ENCODE data around the gene FRMPD1. TPM values are rescaled to one million over a fixed set of nuclear protein-coding genes. Genes with fewer than 3 reads are reported as not detected.

The FRMPD1 gene
- polyA plus RNA-seq, 6 donors from 2014 or later, result not detected

DNA sequence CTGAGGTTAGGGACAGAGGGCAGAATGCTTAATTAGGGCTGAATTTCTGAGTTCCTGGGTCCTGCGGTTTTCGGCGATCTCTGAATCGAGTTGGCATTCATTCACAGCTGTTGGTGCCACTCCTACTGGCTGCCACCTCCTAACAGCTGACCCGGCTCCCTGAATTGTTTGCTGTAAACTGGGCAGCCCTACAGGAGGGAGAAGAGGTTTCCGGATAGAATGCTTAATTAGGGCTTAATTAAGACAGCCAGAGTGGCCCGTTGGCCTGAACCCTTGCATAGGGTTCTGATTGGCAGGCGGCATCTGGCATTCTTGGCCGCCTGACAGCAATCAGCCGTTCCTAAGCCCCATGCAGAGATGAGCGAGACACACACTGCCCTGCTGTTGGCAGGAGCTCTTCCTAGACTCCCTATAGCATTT is 25.7 kb downstream of the FRMPD1 start:
- no peak for DNase-seq
- Mint-ChIP-seq H3K4me1 (no peaks in the 10 kb centered on the region), H3K9me3 (no peaks in the 10 kb centered on the region), H3K27ac (no peak overlapping the region), H3K27me3 (peaks cover 0 to 21% (median 4%) of the 10 kb centered on the region in 3 donors), H3K36me3 (peaks cover 0 to under 1% of the 10 kb centered on the region in 2 donors), H3K4me3 (no peak overlapping the region)
- ATAC-seq (ENCODE audit: low read depth in 2 of 2), result no peak

- peaks cover 0 to 6% of the 10 kb centered on the region in 2 donors for H3K36me3 Mint-ChIP-seq
- ATAC-seq (ENCODE audit: low read depth in 2 of 2), result no peak
These were observed 26.7 kb downstream of the FRMPD1 start for GRCh38 chr9:37677435-37677834.

GRCh38 chr9:37678789-37679273 is 28.1 kb downstream of the FRMPD1 start:
- peaks cover 0 to 6% of the 10 kb centered on the region in 2 donors for H3K36me3 Mint-ChIP-seq
- H3K4me1 Mint-ChIP-seq, result no peaks in the 10 kb centered on the region
- DNase-seq (no peak), ATAC-seq (ENCODE audit: low read depth in 2 of 2) (no peak)
- H3K27me3 Mint-ChIP-seq, result peaks cover 10 to 39% (median 23%) of the 10 kb centered on the region in 3 donors
- no peak overlapping the region for H3K4me3 Mint-ChIP-seq
- H3K27ac Mint-ChIP-seq, result peak overlapping the region in 1 of 6 donors; percentile 9
- no peaks in the 10 kb centered on the region for H3K9me3 Mint-ChIP-seq

More at GRCh38 chr9:37677435-37677834, 26.7 kb downstream of the FRMPD1 start:
- Mint-ChIP-seq H3K4me1 (no peaks in the 10 kb centered on the region), H3K9me3 (no peaks in the 10 kb centered on the region), H3K4me3 (peak overlapping the region in 1 of 8 donors; percentile 36), H3K27me3 (peaks cover 4 to 30% (median 10%) of the 10 kb centered on the region in 3 donors), H3K27ac (no peak overlapping the region)
- no peak for DNase-seq

DNA sequence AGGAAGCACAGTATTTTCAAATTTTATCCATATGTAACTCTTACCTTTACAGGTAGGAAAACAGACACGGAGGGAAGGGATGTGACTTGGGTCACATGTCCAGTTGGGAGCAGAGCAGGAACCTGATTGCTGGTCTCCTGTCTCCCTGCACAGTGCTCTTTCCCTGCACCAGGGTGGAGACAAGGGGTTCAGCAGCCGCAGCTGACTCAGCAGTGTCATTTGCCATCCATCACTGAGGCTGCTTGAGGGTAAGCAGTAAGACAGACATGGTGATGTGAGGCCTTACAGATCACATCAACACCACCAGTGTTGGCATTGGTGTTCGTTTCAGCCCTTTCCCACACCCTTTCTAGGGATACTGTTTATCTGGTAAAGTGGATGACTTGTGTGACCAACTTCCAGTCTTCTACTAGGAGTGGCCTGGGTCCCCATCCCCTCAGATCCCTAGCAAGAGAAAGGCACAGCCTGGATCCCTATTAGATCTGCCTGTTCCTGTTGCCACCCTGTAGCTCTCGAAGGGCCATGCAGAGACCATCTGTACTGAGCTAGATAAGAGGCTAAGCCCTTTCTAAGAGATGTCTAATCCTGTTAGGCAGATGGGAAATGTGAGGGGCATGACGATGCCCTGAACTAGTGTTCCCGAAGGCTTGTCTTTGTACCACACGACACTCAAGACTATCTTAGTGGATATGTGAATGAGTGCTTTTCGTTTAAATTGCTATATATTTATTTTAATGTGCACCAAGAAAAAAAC is 29.1 kb downstream of the FRMPD1 start:
- H3K36me3 Mint-ChIP-seq, result peaks cover 0 to 6% of the 10 kb centered on the region in 2 donors
- peaks cover 16 to 47% (median 33%) of the 10 kb centered on the region in 3 donors for H3K27me3 Mint-ChIP-seq
- H3K9me3 Mint-ChIP-seq, result peaks cover 0 to 2% (median 0%) of the 10 kb centered on the region in 7 donors
- no peak overlapping the region for H3K27ac Mint-ChIP-seq
- no peak for ATAC-seq (ENCODE audit: low read depth in 2 of 2)
- DNase-seq, result no peak
- H3K4me1 Mint-ChIP-seq, result no peaks in the 10 kb centered on the region
- H3K4me3 Mint-ChIP-seq, result no peak overlapping the region

DNA sequence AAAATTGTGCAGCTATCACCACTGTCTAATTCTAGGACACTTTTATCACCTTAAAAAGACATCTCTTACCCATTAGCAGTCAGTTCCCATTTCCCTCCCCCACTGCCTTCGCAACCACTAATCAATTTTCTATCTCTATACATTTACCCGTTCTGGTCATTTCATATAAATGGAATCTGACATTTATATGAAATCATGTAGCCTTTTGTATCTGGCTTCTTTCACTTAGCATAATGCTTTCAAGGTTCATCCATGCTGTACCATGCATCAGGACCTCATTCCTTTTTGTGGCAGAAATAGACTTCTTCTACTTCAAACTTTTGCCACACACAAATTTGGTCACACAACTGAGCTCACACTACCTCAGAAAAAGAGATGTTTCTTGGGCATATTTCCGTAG is 32.2 kb downstream of the FRMPD1 start:
- Mint-ChIP-seq H3K4me3 (no peak overlapping the region), H3K27me3 (peaks cover 19 to 44% (median 41%) of the 10 kb centered on the region in 3 donors), H3K27ac (no peak overlapping the region), H3K4me1 (no peaks in the 10 kb centered on the region), H3K36me3 (peaks cover 0 to 6% of the 10 kb centered on the region in 2 donors), H3K9me3 (peaks cover 0 to 2% (median 0%) of the 10 kb centered on the region in 7 donors)
- DNase-seq (no peak), ATAC-seq (ENCODE audit: low read depth in 2 of 2) (no peak)

DNA sequence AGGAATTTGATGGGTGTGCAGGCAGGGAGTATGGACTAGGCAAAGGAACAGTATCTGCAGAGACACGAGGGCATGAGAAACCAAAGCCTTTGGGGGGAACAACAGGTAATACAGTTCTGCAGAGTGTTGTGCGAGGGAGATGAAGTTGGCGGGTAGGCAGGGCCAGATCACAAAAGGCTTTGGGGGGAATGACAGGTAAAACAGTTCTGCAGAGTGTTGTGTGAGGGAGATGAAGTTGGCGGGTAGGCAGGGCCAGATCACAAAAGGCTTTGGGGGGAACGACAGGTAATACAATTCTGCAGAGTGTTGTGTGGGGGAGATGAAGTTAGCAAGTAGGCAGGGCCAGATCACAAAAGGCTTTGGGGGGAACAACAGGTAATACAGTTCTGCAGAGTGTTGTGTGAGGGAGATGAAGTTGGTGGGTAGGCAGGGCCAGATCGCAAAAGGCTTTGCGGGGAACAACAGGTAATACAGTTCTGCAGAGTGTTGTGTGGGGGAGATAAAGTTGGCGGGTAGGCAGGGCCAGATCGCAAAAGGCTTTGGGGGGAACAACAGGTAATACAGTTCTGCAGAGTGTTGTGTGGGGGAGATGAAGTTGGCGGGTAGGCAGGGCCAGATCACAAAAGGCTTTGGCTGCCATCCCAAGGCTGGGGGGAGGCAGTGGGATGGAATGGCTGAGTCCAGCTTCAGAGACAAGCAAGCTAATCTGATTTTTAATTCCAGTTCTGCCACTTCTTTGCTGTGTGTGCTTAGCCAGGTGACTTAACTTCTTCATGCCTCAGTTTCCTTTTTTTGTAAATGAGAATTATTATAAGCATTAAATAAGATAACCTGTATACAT is 33.0 kb downstream of the FRMPD1 start:
- DNase-seq (no peak), ATAC-seq (ENCODE audit: low read depth in 2 of 2) (no peak)
- Mint-ChIP-seq H3K4me3 (no peak overlapping the region), H3K27me3 (peaks cover 19 to 44% (median 41%) of the 10 kb centered on the region in 3 donors), H3K9me3 (peaks cover 0 to 2% (median 0%) of the 10 kb centered on the region in 7 donors), H3K4me1 (no peaks in the 10 kb centered on the region), H3K36me3 (peaks cover 0 to 6% of the 10 kb centered on the region in 2 donors), H3K27ac (no peak overlapping the region)

- DNase-seq (no peak), ATAC-seq (ENCODE audit: low read depth in 2 of 2) (no peak)
- peaks cover 6 to 11% (median 7%) of the 10 kb centered on the region in 3 donors for H3K4me1 Mint-ChIP-seq
- peaks cover 0 to 10% (median 0%) of the 10 kb centered on the region in 7 donors for H3K9me3 Mint-ChIP-seq
- no peak overlapping the region for H3K27ac Mint-ChIP-seq
- H3K36me3 Mint-ChIP-seq, result peaks cover 0 to 6% of the 10 kb centered on the region in 2 donors
- H3K27me3 Mint-ChIP-seq, result peaks cover 10 to 20% (median 14%) of the 10 kb centered on the region in 3 donors
- no peak overlapping the region for H3K4me3 Mint-ChIP-seq
These were observed 42.0 kb downstream of the FRMPD1 start for GRCh38 chr9:37692622-37693221.

DNA sequence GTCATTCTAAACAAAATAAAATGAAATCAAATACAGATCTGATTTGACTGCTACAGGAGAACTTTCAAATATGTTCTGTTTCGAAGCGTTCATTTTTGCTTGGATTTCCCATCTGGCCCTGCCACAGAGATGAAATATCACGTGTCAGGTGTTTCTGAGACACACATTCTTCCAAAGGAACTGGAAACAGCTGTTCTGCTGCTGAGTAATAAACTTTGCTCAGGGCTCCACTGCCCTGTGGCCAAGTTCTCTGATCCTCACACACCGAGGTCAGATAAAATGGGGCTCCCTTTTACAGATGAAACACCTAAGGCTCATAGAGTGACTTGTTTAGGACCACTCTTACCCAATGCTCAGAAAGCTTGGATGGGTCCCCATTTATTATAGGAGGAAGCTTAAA is 42.5 kb downstream of the FRMPD1 start:
- no peak for DNase-seq
- H3K4me1 Mint-ChIP-seq, result peaks cover 6 to 11% (median 7%) of the 10 kb centered on the region in 3 donors
- H3K27ac Mint-ChIP-seq, result no peak overlapping the region
- no peak overlapping the region for H3K4me3 Mint-ChIP-seq
- peaks cover 10 to 20% (median 14%) of the 10 kb centered on the region in 3 donors for H3K27me3 Mint-ChIP-seq
- H3K36me3 Mint-ChIP-seq, result peaks cover 0 to 6% of the 10 kb centered on the region in 2 donors
- ATAC-seq (ENCODE audit: low read depth in 2 of 2), result no peak
- H3K9me3 Mint-ChIP-seq, result peaks cover 0 to 10% (median 0%) of the 10 kb centered on the region in 7 donors

DNA sequence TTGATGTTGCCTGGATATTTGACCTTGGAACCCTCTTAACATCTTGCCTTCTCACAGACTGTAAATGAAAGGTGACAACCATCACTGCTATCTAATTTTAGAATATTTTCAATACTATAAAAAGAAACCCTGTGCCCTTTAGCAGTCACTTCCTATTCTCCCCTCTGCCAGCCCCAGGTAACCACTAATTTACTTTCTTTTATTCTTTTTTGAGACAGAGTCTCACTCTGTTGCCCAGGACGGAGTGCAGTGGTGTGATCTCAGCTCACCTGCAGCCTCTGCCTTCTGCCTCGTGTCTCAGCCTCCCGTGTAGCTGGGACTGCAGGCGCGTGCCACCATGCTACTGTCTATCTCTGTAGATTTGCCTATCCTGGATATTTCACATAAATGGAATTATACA is 43.6 kb downstream of the FRMPD1 start:
- peaks cover 10 to 16% (median 13%) of the 10 kb centered on the region in 3 donors for H3K27me3 Mint-ChIP-seq
- H3K4me1 Mint-ChIP-seq, result peaks cover 6 to 11% (median 7%) of the 10 kb centered on the region in 3 donors
- H3K36me3 Mint-ChIP-seq, result peaks cover 0 to 6% of the 10 kb centered on the region in 2 donors
- ATAC-seq (ENCODE audit: low read depth in 2 of 2) (no peak), DNase-seq (no peak)
- no peak overlapping the region for H3K27ac Mint-ChIP-seq
- peaks cover 0 to 10% (median 0%) of the 10 kb centered on the region in 7 donors for H3K9me3 Mint-ChIP-seq
- no peak overlapping the region for H3K4me3 Mint-ChIP-seq

GRCh38 chr9:37696528-37696927 is 45.8 kb downstream of the FRMPD1 start:
- Mint-ChIP-seq H3K27me3 (peaks cover 5 to 10% (median 7%) of the 10 kb centered on the region in 3 donors), H3K36me3 (peaks cover 0 to 6% of the 10 kb centered on the region in 2 donors), H3K4me3 (no peak overlapping the region), H3K9me3 (peaks cover 0 to 10% (median 0%) of the 10 kb centered on the region in 7 donors), H3K27ac (no peak overlapping the region), H3K4me1 (peaks cover 6 to 11% (median 7%) of the 10 kb centered on the region in 3 donors)
- no peak for ATAC-seq (ENCODE audit: low read depth in 2 of 2)
- no peak for DNase-seq

GRCh38 chr9:37700131-37700530 is 49.4 kb downstream of the FRMPD1 start:
- ATAC-seq (ENCODE audit: low read depth in 2 of 2) (no peak), DNase-seq (no peak)
- Mint-ChIP-seq H3K4me3 (no peak overlapping the region), H3K27me3 (peaks cover 0 to 7% (median 0%) of the 10 kb centered on the region in 3 donors), H3K27ac (no peak overlapping the region), H3K9me3 (peaks cover 0 to 9% (median 0%) of the 10 kb centered on the region in 7 donors), H3K36me3 (peaks cover 0 to 6% of the 10 kb centered on the region in 2 donors), H3K4me1 (no peaks in the 10 kb centered on the region)

GRCh38 chr9:37700900-37701299 is 50.1 kb downstream of the FRMPD1 start:
- no peak for ATAC-seq (ENCODE audit: low read depth in 2 of 2)
- H3K4me3 Mint-ChIP-seq, result no peak overlapping the region
- peaks cover 0 to 2% of the 10 kb centered on the region in 2 donors for H3K36me3 Mint-ChIP-seq
- no peak for DNase-seq
- peaks cover 0 to 1% (median 0%) of the 10 kb centered on the region in 7 donors for H3K9me3 Mint-ChIP-seq
- H3K4me1 Mint-ChIP-seq, result peaks cover 0 to under 1% (median 0%) of the 10 kb centered on the region in 3 donors
- no peak overlapping the region for H3K27ac Mint-ChIP-seq
- peaks cover 0 to 2% (median 0%) of the 10 kb centered on the region in 3 donors for H3K27me3 Mint-ChIP-seq

GRCh38 chr9:37705787-37706186 is 55.0 kb downstream of the FRMPD1 start:
- Mint-ChIP-seq H3K27ac (no peak overlapping the region), H3K9me3 (no peaks in the 10 kb centered on the region), H3K4me1 (peaks cover 0 to 3% (median 0%) of the 10 kb centered on the region in 3 donors), H3K36me3 (no peaks in the 10 kb centered on the region), H3K27me3 (peaks cover 7 to 14% (median 7%) of the 10 kb centered on the region in 3 donors), H3K4me3 (no peak overlapping the region)
- ATAC-seq (ENCODE audit: low read depth in 2 of 2) (no peak), DNase-seq (no peak)

Data from naive B cell (primary cell).